Measurements from ENCODE around the gene MYBPC2.

The MYBPC2 gene

DNA sequence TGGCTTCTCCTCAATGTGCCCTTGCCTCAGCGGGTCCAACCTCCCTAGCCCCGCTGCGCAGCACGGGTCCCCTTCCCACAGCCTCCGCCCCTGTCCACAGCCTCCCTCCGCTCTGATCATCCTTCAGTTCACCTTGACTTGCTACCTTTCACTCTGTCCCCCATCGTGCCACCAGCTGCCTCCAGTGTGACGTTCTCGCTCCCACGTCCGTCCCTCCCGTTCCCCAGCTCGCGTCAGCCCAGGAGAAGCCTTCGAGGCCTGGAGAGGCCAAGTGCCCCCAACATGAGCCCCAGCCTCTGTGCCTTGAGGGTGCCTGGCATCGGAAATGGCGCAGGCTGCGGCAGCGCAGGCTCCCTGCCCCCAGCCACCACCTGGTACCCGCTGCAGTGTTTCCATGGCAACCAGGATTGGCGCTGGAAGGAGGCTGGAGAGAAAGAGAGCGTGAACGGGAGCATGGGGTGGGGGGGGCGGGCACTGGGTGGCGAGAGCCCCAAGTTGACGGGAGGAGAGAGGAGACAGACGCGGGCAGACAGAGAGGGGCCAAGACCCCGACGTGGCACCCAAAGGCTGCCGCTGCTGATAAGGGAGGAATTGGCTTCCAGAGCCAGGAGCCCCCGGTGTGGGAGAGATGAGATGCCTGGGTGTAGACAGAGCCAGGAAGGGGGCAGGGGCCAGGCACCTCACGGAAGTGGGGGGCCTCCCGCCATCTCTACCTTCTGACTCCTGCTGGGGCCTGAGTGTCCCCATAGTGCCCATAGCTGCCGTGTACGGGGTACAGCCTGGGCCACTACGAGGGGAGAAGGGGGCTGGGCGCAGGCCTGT lies 81.9 kb downstream of the MYBPC2 start:
- H3K27ac ChIP-seq (ENCODE audit: extremely low read depth, low read depth, low read length): no peak overlapping the region
- POLR2A ChIA-PET: no interaction called here

DNA sequence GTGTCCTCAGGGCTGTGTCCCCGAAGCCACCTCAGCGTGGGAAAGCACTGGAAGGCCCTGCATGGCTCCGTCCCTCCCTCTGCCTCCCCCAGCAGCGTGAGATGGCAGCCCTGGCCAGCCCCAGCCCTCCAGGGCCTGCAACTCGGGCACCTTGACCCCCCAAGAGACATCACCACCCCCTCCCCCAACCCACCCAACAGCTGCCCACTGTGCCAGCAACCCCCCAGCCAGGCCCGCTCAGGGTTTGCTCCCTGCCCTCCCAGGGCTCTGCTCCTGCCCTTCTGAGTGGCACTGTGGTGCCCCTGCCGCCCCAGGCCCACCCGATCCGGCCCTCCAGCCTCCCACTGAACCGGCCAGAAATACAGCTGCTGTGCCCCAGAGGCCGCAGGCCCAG lies 82.5 kb downstream of the MYBPC2 start:
- ChIA-PET POLR2A (no interaction called here), CTCF (no interaction called here)
- Histone ChIP-seq H3K9me3 (ENCODE audit: control insufficient read depth, insufficient read depth, low read depth, low read length) (no peaks in the 10 kb centered on the region), H3K4me1 (ENCODE audit: control insufficient read depth, insufficient read depth, low read length) (peaks cover 5% of the 10 kb centered on the region), H3K27ac (ENCODE audit: extremely low read depth, low read depth, low read length) (no peak overlapping the region), H3K4me3 (ENCODE audit: low read depth, low read length) (no peak overlapping the region), H3K36me3 (ENCODE audit: control insufficient read depth in 2 of 2, insufficient read depth in 1 of 2, low read length in 2 of 2) (peaks cover 0 to 9% of the 10 kb centered on the region in 2 experiments; a peak in 1 of 3 replicates)
- TF ChIP-seq ZNF324 (tag by site-specific recombination; IDR thresholded peaks at IDR 0.05) (no peak), ZNF501 (tag by site-specific recombination; IDR thresholded peaks at IDR 0.05) (no peak), FEZF1 (tag by site-specific recombination; IDR thresholded peaks at IDR 0.05) (no peak)
- TF ChIP-seq, protein P1, sequence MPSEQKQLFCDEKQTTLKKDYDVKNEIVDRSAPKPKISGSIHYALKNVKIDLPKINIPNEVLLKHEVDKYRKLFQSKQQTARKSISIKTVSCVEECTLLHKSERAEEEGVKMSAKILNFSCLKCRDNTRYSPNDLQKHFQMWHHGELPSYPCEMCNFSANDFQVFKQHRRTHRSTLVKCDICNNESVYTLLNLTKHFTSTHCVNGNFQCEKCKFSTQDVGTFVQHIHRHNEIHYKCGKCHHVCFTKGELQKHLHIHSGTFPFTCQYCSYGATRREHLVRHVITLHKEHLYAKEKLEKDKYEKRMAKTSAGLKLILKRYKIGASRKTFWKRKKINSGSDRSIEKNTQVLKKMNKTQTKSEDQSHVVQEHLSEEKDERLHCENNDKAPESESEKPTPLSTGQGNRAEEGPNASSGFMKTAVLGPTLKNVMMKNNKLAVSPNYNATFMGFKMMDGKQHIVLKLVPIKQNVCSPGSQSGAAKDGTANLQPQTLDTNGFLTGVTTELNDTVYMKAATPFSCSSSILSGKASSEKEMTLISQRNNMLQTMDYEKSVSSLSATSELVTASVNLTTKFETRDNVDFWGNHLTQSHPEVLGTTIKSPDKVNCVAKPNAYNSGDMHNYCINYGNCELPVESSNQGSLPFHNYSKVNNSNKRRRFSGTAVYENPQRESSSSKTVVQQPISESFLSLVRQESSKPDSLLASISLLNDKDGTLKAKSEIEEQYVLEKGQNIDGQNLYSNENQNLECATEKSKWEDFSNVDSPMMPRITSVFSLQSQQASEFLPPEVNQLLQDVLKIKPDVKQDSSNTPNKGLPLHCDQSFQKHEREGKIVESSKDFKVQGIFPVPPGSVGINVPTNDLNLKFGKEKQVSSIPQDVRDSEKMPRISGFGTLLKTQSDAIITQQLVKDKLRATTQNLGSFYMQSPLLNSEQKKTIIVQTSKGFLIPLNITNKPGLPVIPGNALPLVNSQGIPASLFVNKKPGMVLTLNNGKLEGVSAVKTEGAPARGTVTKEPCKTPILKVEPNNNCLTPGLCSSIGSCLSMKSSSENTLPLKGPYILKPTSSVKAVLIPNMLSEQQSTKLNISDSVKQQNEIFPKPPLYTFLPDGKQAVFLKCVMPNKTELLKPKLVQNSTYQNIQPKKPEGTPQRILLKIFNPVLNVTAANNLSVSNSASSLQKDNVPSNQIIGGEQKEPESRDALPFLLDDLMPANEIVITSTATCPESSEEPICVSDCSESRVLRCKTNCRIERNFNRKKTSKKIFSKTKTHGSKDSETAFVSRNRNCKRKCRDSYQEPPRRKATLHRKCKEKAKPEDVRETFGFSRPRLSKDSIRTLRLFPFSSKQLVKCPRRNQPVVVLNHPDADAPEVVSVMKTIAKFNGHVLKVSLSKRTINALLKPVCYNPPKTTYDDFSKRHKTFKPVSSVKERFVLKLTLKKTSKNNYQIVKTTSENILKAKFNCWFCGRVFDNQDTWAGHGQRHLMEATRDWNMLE (tag by site-specific recombination; conservative IDR thresholded peaks at IDR 0.05; ENCODE audit: low read depth): no peak

More for the DNA sequence above, 81.9 kb downstream of the MYBPC2 start:
- no peak overlapping the region for H3K4me3 ChIP-seq (ENCODE audit: low read depth, low read length)
- H3K4me1 ChIP-seq (ENCODE audit: control insufficient read depth, insufficient read depth, low read length): peaks cover 5% of the 10 kb centered on the region
- no peak for TF ChIP-seq ZBTB20 (tag by site-specific recombination; IDR thresholded peaks at IDR 0.05)
- TF ChIP-seq ZNF2 (tag by site-specific recombination; IDR thresholded peaks at IDR 0.05): 0 out of 2 replicates have a peak, but pooled peaks have one; percentile 33
- TF ChIP-seq ZNF214 (tag by site-specific recombination; IDR thresholded peaks at IDR 0.05; ENCODE audit: borderline replicate concordance): no peak
- TF ChIP-seq, protein P2, sequence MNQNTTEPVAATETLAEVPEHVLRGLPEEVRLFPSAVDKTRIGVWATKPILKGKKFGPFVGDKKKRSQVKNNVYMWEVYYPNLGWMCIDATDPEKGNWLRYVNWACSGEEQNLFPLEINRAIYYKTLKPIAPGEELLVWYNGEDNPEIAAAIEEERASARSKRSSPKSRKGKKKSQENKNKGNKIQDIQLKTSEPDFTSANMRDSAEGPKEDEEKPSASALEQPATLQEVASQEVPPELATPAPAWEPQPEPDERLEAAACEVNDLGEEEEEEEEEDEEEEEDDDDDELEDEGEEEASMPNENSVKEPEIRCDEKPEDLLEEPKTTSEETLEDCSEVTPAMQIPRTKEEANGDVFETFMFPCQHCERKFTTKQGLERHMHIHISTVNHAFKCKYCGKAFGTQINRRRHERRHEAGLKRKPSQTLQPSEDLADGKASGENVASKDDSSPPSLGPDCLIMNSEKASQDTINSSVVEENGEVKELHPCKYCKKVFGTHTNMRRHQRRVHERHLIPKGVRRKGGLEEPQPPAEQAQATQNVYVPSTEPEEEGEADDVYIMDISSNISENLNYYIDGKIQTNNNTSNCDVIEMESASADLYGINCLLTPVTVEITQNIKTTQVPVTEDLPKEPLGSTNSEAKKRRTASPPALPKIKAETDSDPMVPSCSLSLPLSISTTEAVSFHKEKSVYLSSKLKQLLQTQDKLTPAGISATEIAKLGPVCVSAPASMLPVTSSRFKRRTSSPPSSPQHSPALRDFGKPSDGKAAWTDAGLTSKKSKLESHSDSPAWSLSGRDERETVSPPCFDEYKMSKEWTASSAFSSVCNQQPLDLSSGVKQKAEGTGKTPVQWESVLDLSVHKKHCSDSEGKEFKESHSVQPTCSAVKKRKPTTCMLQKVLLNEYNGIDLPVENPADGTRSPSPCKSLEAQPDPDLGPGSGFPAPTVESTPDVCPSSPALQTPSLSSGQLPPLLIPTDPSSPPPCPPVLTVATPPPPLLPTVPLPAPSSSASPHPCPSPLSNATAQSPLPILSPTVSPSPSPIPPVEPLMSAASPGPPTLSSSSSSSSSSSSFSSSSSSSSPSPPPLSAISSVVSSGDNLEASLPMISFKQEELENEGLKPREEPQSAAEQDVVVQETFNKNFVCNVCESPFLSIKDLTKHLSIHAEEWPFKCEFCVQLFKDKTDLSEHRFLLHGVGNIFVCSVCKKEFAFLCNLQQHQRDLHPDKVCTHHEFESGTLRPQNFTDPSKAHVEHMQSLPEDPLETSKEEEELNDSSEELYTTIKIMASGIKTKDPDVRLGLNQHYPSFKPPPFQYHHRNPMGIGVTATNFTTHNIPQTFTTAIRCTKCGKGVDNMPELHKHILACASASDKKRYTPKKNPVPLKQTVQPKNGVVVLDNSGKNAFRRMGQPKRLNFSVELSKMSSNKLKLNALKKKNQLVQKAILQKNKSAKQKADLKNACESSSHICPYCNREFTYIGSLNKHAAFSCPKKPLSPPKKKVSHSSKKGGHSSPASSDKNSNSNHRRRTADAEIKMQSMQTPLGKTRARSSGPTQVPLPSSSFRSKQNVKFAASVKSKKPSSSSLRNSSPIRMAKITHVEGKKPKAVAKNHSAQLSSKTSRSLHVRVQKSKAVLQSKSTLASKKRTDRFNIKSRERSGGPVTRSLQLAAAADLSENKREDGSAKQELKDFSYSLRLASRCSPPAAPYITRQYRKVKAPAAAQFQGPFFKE (tag by site-specific recombination; IDR thresholded peaks at IDR 0.05; ENCODE audit: borderline replicate concordance): no peak
- no peak for TF ChIP-seq ZNF624 (tag by site-specific recombination; IDR thresholded peaks at IDR 0.05)
- TF ChIP-seq, protein P1 (tag by site-specific recombination; conservative IDR thresholded peaks at IDR 0.05; ENCODE audit: low read depth): no peak
- no peak for TF ChIP-seq SCRT1 (tag by site-specific recombination; IDR thresholded peaks at IDR 0.05; ENCODE audit: borderline replicate concordance)
- no peaks in the 10 kb centered on the region for H3K9me3 ChIP-seq (ENCODE audit: control insufficient read depth, insufficient read depth, low read depth, low read length)
- CTCF ChIA-PET: no interaction called here
- H3K36me3 ChIP-seq (ENCODE audit: control insufficient read depth in 2 of 2, insufficient read depth in 1 of 2, low read length in 2 of 2): peaks cover 0 to 9% of the 10 kb centered on the region in 2 experiments; a peak in 1 of 3 replicates
